DMS79 treated with DMSO at 0.1 percent for 48 hours (cell line): ENCODE results near the gene MCF2L.

Experiments
- DNase-seq: peaks from one replicate; lab custom pipeline; 2025; lab: John Stamatoyannopoulos, UW

MCF2L gene

GRCh38 chr13:113031465-113031864 is 62.5 kb downstream of the MCF2L start:
- no peak for DNase-seq

- no peak for DNase-seq
Measured at GRCh38 chr13:113032291-113032690, 63.3 kb downstream of the MCF2L start.

- no peak for DNase-seq
Measured at GRCh38 chr13:113033054-113033850, 64.2 kb downstream of the MCF2L start.

- no peak for DNase-seq
Measured at GRCh38 chr13:113034451-113035212, 65.6 kb downstream of the MCF2L start.

GRCh38 chr13:113035213-113035800 is 66.3 kb downstream of the MCF2L start:
- no peak for DNase-seq

- no peak for DNase-seq
Measured at GRCh38 chr13:113036401-113036800, 67.4 kb downstream of the MCF2L start.

- no peak for DNase-seq
Measured at GRCh38 chr13:113040031-113040430, 71.0 kb downstream of the MCF2L start.

- DNase-seq = no peak
Measured at GRCh38 chr13:113040597-113041292, 71.7 kb downstream of the MCF2L start.

GRCh38 chr13:113041293-113041690 is 72.3 kb downstream of the MCF2L start:
- no peak for DNase-seq

- no peak for DNase-seq
Measured at GRCh38 chr13:113041896-113042295, 72.9 kb downstream of the MCF2L start.

GRCh38 chr13:113042456-113042855 is 73.4 kb downstream of the MCF2L start:
- DNase-seq = no peak

- DNase-seq = no peak
Measured at GRCh38 chr13:113043001-113043630, 74.1 kb downstream of the MCF2L start.

- DNase-seq = no peak
Measured at GRCh38 chr13:113043931-113044330, 74.9 kb downstream of the MCF2L start.

- DNase-seq = no peak
Measured at GRCh38 chr13:113044391-113045114, 75.5 kb downstream of the MCF2L start.

- no peak for DNase-seq
Measured at GRCh38 chr13:113045251-113046127, 76.5 kb downstream of the MCF2L start.

- DNase-seq = no peak
Measured at GRCh38 chr13:113046128-113046882, 77.3 kb downstream of the MCF2L start.

GRCh38 chr13:113046883-113047244 is 77.8 kb downstream of the MCF2L start:
- DNase-seq = no peak

- DNase-seq = no peak
Measured at GRCh38 chr13:113047587-113047986, 78.6 kb downstream of the MCF2L start.

- DNase-seq = no peak
Measured at GRCh38 chr13:113048766-113049165, 79.8 kb downstream of the MCF2L start.
